ENCODE measurements around the gene DNM3.

GRCh38 chr1:172352435-172352834 lies 511.1 kb downstream of the DNM3 start:
- TF ChIP-seq CTCF (IDR thresholded peaks at IDR 0.05; ENCODE audit: low read length) = no peak
- TF ChIP-seq EZH2 (IDR thresholded peaks at IDR 0.05; ENCODE audit: borderline replicate concordance, low read length) = no peak

Measured in OCI-LY1 (cell line).